Stimulated activated CD4-positive, alpha-beta T cell treated with anti-CD3 and anti-CD28 coated beads, Interleukin-4, amount 100 ng/mL, for 4 hours (primary cell): Measurements from ENCODE around the gene EPHA4.

Experiments
- DNase-seq, 2 experiments: peaks; one replicate each; pipeline ENCODE4 v3.0.0-alpha.2; 2020

The EPHA4 gene

DNA sequence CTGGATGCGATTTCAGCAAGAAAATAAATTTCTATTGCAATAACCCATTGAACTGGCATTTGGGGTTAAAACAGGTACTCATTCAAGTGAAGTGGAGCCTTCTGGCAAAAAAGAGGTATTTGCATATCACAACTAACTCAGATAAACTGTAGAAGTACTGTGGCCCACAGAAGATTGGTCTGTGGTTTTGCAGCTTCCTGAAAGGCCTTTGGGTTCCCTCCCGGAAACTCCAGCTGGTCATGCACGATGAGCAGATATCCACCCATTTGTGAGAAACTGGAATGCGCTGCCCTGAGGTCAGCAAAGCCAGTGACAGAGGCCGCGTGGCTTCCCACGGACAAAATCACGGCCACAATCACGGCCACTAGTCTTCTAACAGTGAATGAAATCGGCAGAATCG is 106.3 kb downstream of the EPHA4 start:
- no peak for DNase-seq

DNA sequence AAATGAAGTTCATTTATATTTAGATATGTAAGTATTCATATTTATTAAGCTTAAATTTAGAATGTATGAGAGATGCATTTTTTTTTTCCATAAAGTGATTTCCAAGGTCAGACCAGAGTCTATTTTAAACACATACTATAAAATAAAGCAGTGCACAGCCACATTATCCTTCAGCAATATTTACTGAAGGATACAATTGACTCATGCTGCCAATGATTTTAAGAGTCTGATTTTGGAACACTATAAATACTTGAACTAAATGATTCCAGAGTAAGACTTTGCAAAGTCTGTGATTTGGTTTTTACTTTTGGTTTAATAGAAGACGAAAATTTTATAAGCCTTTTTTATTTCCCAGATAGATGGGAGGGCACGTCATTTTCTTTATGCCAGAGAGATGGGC is 107.1 kb downstream of the EPHA4 start:
- no peak for DNase-seq

DNA sequence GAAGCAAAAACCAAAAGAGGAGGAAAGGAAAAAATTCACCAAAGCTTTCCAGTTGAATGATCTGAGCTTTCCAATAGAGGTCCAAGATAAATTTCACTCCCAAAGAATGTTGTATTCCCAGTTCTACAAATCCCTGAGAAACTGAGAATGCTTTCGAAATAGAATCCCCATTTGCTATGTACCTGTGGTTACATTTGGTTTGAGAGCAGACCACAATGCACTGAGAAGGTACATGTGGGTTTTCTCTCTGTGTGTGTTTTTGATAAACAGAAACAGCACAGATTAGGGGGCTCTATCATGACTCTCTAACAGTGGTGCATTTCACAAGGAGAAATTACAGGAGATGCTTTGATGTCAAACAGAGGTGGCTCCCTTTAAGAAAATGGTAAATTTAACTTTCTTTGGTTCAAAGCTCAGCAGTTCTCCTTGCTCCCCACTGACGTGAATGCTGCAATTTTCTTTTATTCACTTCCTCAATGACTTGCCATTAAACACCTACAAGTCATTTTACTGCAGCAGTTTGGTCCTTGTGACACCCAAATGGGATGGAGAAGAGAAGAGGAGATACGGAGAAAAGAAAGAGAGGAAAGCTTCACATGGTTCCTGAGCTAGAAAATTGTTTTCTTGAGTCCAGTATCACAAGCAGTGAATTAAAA is 108.7 kb downstream of the EPHA4 start:
- DNase-seq = no peak

DNA sequence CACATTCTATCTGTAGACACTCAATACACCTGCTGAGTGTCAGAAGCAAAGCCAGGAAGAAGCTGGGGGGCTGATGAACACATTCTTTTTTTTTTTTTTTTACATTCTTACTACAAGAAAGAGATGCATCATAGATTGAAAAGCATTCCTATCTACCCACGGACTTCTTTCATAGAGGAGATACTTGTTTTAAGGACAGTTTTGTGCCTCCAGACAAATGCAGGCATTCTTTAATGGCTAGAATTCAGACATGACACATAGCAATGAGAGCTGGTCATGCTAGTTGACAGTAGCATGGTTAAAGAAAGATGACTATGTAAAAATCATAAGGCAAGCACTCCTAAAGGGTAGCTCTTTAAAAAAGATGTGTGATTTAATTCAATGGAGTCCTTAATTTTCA is 110.2 kb downstream of the EPHA4 start:
- no peak for DNase-seq

DNA sequence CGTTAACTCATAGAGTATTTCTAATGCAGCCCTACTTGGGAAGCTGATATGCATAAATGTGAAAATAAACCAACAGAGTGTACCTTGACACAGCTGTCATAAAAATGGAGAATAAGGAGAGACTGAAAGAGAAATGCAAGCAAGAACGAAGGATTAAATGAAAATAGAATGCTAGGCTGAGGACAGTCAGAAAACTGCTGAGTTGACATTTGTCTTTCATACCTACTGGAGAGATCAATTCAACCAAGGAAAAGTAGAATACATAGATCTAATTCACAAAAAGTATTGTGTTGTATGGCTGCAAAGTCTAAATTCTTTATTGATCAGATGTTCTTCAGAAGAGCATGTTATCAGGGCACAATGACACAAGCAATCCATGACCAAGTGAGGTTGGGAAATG is 112.0 kb downstream of the EPHA4 start:
- DNase-seq = no peak

DNA sequence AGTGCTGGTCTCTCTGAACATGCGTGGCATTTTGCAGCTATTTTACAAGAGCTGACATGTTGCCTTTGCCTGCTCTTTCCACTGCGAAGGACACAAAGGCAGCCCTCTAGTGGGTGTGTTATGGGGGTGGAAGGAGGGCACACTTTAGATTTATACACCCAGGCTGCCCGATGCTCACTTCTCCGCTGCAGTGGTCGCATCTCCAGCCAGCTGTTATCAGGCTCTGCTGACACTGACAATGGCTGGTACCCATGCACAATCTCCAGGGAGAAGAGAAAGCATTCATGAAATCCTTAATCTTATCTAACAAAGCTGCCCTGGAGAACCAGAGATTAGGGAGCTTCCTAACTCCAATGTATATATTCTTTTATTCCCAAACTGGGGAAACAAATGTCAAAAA is 113.5 kb downstream of the EPHA4 start:
- DNase-seq = no peak

DNA sequence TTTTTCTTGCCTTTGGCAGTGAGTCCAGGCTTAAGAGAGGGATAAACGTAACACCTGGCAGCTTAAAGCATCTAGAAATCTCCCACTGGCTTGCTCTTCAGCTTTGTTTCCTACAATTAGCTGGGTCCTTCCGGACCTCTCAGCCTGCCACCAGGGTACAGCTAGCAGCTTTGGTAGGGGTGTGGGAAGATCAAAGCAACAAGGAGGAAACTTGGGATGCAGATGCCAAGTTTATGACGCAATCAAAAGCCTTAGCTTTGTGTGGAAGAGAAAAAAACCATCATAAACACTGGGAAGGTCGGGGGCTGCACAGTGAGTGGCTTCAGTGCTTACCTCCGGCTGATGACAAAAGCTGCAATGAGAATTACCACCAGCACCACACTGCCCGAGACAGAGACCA is 116.9 kb downstream of the EPHA4 start:
- no peak for DNase-seq

DNA sequence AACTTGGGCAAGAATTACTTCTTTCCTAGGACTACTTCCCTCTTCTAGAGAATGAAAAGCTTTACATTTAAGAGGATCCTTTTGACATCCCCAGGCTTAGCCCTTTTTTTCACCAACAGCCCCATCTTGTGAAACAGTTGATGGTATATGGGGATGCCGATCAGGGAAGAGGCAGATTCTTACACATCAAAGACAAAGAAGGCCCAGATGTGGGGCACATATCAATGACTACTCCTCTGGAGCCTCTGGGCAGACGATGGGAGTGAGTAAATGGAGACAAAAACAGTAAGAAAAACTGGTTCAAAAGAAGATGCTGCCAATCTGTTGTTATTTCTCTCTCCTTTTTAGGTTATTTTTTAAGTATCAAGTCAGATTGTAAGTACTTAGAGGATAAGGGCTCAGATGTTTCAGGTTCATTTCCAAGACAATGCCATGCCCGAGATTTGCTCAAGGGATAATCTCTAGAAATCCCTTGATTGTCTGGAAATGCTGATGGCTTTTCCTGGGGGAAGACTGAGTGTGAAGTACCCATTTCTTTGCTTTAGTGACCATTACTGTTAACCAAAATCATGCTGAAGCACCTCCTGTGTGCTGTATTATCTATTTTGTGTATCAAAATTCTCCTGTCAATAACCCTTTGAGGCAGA is 117.5 kb downstream of the EPHA4 start:
- DNase-seq = no peak

DNA sequence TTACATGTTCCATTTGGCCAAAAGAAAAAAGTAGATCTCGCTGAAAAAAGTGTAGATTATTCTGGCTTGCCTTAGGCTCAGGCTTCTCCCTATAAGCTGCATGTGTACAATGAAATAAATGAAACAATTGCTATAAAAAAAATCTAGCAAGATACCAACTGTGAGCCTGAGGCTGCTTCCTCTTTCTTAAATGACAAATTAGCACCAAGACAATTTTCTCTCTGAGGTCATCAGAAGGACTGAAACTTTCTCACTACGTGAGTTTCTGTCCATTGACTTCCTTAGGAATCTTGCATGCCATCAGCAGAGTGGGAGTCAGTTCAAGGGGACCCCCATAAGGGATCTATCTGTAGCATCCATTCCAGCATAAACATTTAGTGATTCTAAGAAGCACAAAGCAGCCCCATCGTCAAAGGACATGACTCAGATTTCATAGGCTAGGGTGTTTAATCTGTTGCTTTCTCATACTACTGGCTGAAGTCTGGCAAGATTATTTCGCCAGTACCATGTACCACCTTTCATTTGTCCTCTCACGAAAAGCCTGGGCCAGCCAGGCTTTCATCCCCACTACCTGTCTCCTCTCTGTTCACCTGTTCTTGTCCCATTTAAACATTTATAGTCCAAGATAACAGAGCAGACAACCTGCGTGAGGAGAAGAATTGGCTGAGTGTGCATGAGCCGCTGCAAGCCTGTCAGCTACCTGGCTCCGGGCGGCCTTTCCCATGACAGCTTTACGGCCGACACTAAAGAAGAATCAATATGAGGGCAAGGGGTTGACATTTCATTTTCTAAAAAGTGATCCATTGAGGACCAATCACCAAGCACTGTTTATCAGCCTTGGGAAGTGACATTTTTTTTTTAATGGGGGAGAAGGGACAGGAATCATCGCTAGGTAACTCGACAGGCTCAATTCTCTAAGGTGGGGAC is 120.0 kb downstream of the EPHA4 start:
- no peak for DNase-seq

DNA sequence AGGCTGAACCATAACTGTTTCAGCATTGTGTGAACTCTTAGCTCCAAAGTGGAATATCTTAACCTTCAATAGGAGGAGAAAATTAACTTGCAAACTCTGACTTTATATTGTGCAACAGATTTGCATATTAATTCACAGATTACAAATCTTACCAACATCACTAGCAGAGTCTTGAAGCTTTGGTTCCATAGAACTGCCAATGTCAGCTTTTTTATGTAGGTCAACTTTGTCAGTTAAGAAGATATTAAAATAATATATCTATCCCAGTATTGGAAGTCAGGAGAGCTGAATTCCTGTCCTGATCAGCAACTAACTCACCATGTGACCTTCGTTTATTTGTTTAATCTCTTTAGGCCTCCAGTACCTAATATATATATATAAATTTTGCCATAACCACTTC is 121.8 kb downstream of the EPHA4 start:
- no peak for DNase-seq

DNA sequence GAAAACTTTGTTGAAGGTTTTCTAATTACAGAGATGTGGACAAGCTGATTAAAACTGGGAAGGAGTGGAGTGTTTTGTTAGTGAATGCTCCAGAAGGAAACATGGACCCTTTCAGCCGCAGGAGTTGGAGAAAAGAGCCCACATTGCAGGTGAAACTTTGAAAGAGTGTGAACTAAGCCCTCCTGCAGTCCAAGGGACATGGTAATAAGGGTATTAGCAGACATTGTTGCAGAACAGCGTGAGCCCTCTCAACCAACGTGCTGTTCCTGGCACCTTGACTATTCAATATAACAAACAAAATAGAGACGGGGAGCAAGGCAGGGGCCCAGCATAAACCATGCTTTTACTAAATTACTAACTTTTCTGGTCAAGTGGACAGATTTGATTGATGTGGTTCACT is 122.7 kb downstream of the EPHA4 start:
- no peak for DNase-seq

DNA sequence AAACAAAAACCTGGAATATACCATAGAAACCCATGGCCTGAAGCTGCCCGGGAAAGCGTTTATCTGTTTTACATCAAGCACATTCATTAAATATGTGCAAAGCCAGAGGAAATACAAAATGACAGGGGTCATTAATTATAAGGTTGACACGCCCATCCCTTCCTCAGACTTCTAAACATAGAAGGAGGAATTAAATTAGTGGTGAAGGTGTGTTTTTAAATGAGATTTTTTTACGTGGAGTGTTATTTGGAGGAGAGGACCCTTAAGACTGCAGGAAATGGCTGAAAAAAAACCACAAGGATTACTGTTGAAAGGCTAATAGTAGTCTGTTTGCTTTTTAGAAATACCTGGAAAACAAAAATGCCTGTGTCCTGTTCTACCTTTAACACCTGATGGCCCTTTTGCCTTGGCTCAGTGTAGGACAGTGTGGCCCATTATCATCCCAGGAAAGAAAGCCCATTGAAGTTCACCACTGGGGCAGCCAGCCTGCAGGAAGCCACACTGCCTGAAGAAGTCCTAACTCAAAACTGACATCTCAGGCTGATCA is 123.2 kb downstream of the EPHA4 start:
- no peak for DNase-seq

DNA sequence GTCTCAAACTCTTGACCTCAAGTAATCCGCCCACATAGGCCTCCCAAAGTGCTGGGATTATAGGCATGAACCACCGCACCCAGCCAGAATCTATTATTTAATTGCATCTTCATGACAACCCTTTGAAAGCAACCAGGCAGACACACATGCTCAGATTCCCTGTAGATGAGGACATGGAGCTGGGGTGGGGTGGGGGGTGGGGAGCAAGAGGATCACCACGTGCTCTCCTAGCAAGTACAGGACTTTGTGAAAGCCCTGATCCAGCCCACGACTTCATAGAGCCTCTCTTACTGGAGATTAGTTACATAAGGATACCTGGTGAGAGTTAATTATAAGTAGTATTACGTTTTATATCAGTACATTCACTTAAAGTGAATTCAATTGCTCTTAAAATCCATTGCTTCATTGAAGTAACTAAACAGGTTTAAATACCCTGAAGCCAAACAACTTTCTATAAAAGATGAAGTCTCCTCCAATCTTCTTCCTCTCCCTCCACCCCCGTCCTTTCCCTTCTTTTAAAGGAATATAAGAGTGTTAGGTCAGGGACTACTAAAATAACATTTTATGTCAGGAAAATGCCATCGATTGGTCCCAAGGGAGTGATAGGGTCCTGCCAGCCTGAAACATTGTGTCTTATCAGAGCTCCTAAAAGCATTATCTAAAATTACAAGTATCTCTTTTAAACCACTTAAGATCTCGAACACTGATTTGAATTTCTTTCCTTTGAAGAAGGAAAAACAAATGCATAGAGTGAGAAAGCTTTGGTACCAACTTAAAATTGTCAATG is 123.9 kb downstream of the EPHA4 start:
- no peak for DNase-seq

DNA sequence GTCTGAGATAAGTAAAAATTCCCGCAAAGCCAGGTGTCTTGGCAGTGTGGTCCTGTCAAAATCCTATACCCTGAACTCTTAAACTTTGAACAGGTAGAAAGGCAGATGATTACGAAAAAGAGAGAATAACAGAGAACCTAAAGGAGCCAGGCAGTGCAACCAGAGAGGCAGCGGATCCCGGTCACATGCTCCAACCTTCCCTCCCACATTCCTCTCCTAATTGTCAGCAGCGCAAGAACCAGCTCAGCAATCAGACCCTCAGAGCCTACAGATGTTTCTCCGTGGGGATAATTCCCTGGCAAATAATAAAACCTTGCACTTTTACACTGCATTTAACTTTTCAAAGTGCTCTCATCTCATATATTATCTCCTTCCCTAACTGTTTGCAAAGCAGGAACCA is 124.8 kb downstream of the EPHA4 start:
- no peak for DNase-seq

DNA sequence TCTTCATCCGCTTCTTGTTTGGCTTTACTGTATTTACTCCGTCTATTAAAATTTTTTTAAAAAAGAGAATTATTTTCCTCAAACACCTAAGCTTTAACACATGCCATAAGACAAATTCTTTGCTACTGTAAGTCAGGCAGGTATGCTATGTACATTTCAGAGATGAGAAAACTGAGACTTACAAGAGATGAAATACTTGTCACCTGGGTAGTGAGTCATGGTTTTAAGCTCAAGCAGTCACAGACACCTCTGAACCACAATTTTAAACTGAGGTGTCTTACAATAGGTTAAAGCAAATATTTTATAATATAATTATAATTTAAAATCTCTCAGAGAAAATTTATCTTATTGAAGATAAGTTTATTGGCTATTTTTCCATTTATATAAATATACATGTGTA is 126.0 kb downstream of the EPHA4 start:
- DNase-seq = no peak

DNA sequence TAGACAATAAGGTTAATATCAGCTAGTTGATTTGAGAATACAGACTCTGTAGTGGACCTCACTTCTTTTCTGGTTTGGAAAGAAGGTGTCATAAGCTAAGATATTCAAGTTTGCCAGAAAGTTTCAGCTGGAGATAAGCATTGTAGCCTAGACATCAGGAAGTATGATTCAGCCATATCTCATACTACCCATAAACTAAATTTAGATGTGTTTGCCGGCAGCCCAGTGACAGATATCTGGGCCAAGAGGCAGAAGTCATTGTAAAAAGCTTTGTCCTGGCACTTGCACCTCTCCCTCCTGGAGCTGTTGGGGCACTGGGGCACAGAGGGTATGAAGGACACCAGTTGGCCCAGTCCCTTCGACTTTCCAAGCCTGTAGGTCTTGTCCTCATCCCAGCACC is 128.0 kb downstream of the EPHA4 start:
- no peak for DNase-seq

DNA sequence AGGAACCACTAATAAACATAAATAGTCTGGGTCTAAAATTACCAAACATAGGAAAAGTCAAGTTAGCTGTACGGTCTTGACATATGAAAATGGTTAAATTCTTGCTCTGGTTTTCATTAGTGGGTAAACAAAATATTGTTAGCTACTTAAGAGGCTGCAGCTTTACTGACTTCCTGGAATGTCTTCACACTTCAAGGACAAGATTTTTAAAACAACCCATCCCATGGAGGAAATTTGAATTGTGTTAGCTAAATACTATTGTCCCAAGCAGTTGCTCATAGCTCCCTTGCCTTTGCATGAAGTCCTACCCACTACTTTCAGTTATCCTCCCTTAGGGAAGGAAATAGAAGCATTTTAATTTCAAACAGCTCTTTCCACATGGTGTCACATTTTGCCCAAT is 128.5 kb downstream of the EPHA4 start:
- no peak for DNase-seq

DNA sequence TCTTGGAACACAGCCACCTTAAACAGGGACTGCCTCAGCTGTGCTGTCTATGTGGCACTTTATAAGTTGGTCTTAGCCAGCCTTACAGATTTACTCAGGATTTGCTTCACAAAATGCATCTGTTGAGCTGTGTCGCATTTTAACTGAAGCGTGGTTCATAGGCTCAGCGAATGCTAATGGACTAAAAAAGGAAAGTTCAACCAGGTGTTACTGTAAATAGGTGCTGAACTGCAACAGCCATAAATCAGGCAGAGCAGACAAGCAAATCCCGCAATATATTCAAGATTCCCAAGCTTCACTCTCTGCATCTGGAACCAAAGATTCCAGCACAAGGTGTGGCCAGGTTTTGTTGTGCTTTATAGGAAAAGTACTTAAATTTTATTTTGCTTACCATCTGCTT is 130.0 kb downstream of the EPHA4 start:
- no peak for DNase-seq

DNA sequence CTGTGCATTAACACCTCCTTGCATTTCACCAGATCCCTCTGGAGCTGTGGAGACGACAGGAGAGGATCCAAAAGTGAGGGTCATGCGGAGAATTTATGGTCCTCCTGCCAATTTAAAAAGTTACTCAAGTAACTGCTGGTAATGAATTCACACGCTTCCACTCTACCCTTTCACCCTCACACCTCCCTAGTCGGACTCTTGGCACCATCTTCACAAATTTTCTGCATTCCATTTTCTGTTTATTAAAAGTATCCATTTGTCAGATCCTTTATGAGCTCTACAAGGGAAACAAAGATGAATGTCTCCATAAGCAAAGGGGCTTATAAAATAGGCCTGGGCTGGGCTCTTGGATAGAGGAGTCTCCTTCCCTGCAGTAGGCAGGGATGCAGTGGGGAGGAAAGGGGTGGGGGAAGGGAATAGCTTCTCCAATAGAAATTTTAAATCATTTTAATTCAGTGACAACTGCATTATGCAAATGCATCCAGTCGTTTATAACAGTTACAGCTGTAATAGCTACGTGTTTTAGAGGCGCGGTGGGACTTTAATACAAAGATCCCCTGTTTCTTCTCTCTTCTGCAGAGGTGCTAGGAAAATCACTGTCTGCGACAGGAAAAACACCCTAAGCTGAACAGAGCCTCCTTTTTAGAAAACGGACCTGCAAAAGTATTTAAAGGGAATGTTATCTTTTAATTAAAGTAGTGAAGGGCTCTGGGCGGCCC is 132.2 kb downstream of the EPHA4 start:
- no peak for DNase-seq

DNA sequence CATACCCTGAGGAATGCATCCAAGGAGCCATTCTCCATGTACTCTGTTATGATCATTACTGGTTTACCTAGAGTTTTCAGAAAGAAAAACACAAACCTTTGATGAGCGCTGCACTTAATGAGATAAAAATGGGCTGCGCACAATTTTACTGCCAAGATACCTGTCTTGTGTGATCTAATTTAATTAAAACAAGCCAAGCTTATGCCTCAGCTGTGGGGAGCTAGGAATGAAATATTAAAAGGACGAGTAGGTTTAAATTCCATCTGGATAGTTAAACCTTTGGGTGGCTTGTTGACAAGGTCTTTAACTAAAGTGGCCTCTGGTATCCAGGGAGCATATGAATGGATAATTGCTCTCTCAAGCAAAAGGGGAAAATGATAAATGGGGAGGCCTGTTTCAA is 135.0 kb downstream of the EPHA4 start:
- no peak for DNase-seq

DNA sequence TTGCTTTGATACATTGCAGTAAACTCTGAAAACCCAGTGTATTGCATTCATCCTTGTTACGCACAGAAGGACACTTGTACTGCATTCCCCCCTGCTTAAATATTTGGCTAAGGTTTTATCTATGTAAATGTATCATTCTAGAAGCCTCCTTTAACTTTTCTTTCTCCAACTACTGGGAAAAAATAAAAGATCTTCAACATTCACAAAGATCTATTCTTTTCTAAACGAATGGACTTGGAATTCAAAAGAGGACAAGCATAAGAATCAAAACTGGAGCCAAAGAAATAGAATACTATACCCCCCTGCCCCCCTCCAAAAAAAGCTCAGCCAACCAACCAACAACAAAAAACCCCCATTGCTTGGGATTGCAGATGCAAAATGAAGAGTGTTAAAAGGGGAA is 136.9 kb downstream of the EPHA4 start:
- no peak for DNase-seq

DNA sequence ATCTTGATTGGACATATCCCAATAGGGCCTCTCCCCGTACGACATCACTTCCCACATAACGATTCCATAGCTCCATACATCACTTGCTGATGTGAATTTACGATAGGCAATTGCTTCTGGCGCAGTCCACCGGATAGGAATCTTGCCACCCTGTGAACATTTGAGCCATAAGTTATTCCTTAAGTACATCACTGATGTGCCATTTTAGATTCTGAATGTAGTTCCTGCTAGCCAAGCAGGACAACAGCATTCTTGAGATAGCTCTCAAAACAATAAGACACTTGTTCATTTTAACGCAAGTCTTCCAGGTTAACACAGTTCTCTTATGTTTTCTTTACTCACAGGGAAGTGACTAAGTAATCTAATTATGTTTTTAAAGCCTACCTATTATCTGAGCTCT is 138.0 kb downstream of the EPHA4 start:
- no peak for DNase-seq
